SK-N-SH (cell line): ENCODE data around the gene INO80D.

Source experiments
- CHD2 ChIP-seq: fragments of 150-350 bp; IDR thresholded peaks from 2 replicates; pipeline ENCODE4 v1.6.1; 2018; ENCODE audit warnings: low read length; ENCODE audit not compliant: partially characterized antibody
- ELF1 ChIP-seq: IDR thresholded peaks from 2 replicates; pipeline ENCODE4 v1.4.0; 2012
- FOSL2 ChIP-seq: IDR thresholded peaks from 2 replicates; pipeline ENCODE4 v1.4.0; 2012; ENCODE audit warnings: low read depth, mild to moderate bottlenecking, moderate library complexity, borderline replicate concordance
- JUND ChIP-seq: IDR thresholded peaks from 2 replicates; pipeline ENCODE4 v1.4.0; 2012
- NRF1 ChIP-seq: IDR thresholded peaks from 2 replicates; pipeline ENCODE4 v1.6.1; 2012; ENCODE audit warnings: low read depth, mild to moderate bottlenecking, low read length
- RAD21 ChIP-seq: IDR thresholded peaks from 2 replicates; pipeline ENCODE4 v1.6.1; 2012; ENCODE audit warnings: mild to moderate bottlenecking, low read length
- RFX5 ChIP-seq: IDR thresholded peaks from 2 replicates; pipeline ENCODE4 v1.6.1; 2012; ENCODE audit warnings: mild to moderate bottlenecking, improper control_type of control experiment, low read length
- TCF12 ChIP-seq: IDR thresholded peaks from 2 replicates; pipeline ENCODE4 v1.4.0; 2012
- TF ChIP-seq, protein P1 (sequence below): fragments of 200-600 bp; sonication (generic); IDR thresholded peaks from 2 replicates; pipeline ENCODE4 v1.6.1; 2017; ENCODE audit warnings: antibody characterized with exemption, mild to moderate bottlenecking, moderate library complexity
- TF ChIP-seq, protein P2 (sequence below): IDR thresholded peaks from 2 replicates; pipeline ENCODE4 v1.4.0; 2012; ENCODE audit warnings: low read depth
- TF ChIP-seq, protein P3 (sequence below): fragments of 150-350 bp; IDR thresholded peaks from 2 replicates; pipeline ENCODE4 v1.6.1; 2016; ENCODE audit warnings: mild to moderate bottlenecking, low read depth, low read length

DNA sequence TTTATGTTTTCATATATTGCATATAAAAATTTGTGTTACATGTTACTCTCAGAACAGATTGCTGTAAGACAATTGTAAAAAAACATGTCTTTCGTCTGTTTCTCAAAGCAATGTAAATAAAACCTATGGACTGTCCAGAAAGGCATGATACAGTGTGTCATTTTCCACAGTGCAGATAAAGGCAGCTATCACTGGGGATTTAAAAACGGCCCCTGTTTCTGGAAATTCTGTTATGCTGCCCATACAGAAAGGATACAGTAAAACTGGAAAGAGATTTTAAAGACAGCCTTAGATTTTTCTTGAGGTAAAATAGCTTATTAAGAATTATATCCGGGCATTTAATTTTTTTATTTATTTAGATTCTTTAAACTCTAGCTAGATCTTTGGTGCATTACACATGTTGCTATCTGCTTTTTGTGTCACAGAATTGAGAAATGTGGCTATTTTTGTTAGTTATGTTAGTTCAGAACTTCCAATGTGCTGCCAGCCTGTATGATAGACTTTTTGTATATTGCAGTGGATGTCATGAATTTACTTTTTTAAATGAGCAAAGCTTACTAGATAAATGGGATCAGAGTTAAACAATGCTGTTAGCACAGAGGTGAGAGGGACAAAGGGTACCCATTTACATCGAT is 859 bp upstream of the INO80D start:
- TF ChIP-seq FOSL2 (no peak), JUND (no peak), CHD2 (no peak), RAD21 (no peak), ELF1 (no peak), RFX5 (no peak), TCF12 (no peak), NRF1 (no peak)
- TF ChIP-seq, protein P1, sequence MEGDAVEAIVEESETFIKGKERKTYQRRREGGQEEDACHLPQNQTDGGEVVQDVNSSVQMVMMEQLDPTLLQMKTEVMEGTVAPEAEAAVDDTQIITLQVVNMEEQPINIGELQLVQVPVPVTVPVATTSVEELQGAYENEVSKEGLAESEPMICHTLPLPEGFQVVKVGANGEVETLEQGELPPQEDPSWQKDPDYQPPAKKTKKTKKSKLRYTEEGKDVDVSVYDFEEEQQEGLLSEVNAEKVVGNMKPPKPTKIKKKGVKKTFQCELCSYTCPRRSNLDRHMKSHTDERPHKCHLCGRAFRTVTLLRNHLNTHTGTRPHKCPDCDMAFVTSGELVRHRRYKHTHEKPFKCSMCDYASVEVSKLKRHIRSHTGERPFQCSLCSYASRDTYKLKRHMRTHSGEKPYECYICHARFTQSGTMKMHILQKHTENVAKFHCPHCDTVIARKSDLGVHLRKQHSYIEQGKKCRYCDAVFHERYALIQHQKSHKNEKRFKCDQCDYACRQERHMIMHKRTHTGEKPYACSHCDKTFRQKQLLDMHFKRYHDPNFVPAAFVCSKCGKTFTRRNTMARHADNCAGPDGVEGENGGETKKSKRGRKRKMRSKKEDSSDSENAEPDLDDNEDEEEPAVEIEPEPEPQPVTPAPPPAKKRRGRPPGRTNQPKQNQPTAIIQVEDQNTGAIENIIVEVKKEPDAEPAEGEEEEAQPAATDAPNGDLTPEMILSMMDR, result no peak
- TF ChIP-seq, protein P2, sequence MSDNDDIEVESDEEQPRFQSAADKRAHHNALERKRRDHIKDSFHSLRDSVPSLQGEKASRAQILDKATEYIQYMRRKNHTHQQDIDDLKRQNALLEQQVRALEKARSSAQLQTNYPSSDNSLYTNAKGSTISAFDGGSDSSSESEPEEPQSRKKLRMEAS, result no peak
- TF ChIP-seq, protein P3, sequence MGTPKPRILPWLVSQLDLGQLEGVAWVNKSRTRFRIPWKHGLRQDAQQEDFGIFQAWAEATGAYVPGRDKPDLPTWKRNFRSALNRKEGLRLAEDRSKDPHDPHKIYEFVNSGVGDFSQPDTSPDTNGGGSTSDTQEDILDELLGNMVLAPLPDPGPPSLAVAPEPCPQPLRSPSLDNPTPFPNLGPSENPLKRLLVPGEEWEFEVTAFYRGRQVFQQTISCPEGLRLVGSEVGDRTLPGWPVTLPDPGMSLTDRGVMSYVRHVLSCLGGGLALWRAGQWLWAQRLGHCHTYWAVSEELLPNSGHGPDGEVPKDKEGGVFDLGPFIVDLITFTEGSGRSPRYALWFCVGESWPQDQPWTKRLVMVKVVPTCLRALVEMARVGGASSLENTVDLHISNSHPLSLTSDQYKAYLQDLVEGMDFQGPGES, result no peak
